Bronchial epithelial cell (primary cell): Measurements from ENCODE around the gene SLC6A18. TPM values are rescaled to one million over a fixed set of nuclear protein-coding genes. Genes with fewer than 3 reads are reported as not detected.
"Not testable (repeated sequence)": the region's sequence is repeated elsewhere in the genome, so short reads cannot be mapped to it uniquely, and the experiment has no call there.

ENCODE experiments used
- DNase-seq: peaks from one replicate; pipeline ENCODE4 v3.0.0-alpha.2; 2010; ENCODE audit warnings: low read depth
- FAIRE-seq: peaks from 2 replicates; lab custom pipeline; 2011; peaks lifted over from hg19 to GRCh38; lab: Jason Lieb, UNC
- H3K27me3 ChIP-seq: 2 replicates; pipeline ENCODE4 v1.5.1; 2011; ENCODE audit warnings: low read length; ENCODE audit not compliant: control insufficient read depth, insufficient read depth
- H3K36me3 ChIP-seq: 2 replicates; pipeline ENCODE4 v1.5.1; 2011; ENCODE audit warnings: low read length; ENCODE audit not compliant: control insufficient read depth, insufficient read depth
- H3K4me3 ChIP-seq: 2 replicates; pipeline ENCODE4 v1.5.1; 2011; ENCODE audit warnings: mild to moderate bottlenecking, low read depth, low read length, control low read depth
- CTCF ChIP-seq: IDR thresholded peaks from 2 replicates; pipeline ENCODE4 v1.5.1; 2011; ENCODE audit warnings: mild to moderate bottlenecking, moderate library complexity, low read length, control low read depth, inconsistent platforms; ENCODE audit not compliant: insufficient read depth, severe bottlenecking
- total RNA-seq: library from RNA; depleted of rRNA; stranded (reverse); fragments of >200 nt; gene quantifications from 2 replicates; pipeline ENCODE4 v1.2.1, GENCODE V29; 2014

Gene SLC6A18
- total RNA-seq, 1 donor from 2014 or later = not detected

- TF ChIP-seq CTCF = no peak
- FAIRE-seq (no peak), DNase-seq (no peak)
- no peaks in the 10 kb centered on the region for H3K36me3 ChIP-seq
- no peak overlapping the region for H3K4me3 ChIP-seq
- no peaks in the 10 kb centered on the region for H3K27me3 ChIP-seq
Measured at GRCh38 chr5:1262381-1262780, 37.2 kb downstream of the SLC6A18 start.

- no peak for DNase-seq
- Histone ChIP-seq H3K36me3 (no peaks in the 10 kb centered on the region), H3K4me3 (no peak overlapping the region), H3K27me3 (no peaks in the 10 kb centered on the region)
- no peak for TF ChIP-seq CTCF
- no peak for FAIRE-seq
Measured at GRCh38 chr5:1264211-1264610, 39.0 kb downstream of the SLC6A18 start.

DNA sequence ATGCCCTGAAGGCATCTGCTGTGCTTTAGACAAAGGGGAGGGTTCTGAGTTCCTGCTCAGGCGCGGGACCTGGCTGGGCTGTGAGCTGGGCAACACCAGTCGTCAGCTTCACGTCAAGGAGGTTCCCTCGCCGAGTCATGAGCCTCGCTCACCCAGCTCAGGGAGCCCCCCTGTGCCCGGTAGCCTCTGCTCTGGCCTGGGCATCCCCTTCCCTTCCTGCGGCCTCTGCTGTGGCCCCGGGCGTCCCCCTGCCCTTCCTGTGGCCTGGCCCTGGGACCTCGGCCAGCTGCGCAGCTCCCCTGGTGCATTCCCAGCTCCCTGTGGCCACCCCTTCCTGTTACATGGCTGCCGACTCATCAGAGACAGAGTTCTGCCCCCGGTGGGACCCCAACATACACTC lies 39.8 kb downstream of the SLC6A18 start:
- no peak for TF ChIP-seq CTCF
- DNase-seq (no peak), FAIRE-seq (no peak)
- Histone ChIP-seq H3K36me3 (no peaks in the 10 kb centered on the region), H3K27me3 (no peaks in the 10 kb centered on the region), H3K4me3 (no peak overlapping the region)

- Histone ChIP-seq H3K4me3 (no peak overlapping the region), H3K27me3 (no peaks in the 10 kb centered on the region), H3K36me3 (no peaks in the 10 kb centered on the region)
- no peak for DNase-seq
- no peak for TF ChIP-seq CTCF
- no peak for FAIRE-seq
Measured at GRCh38 chr5:1265461-1266455, 40.6 kb downstream of the SLC6A18 start.

GRCh38 chr5:1266791-1267190 lies 41.6 kb downstream of the SLC6A18 start:
- no peak for FAIRE-seq

GRCh38 chr5:1267464-1267863 lies 42.3 kb downstream of the SLC6A18 start:
- H3K27me3 ChIP-seq, H3K36me3 ChIP-seq, H3K4me3 ChIP-seq, DNase-seq, FAIRE-seq: not testable (repeated sequence)

More at GRCh38 chr5:1266791-1267190, 41.6 kb downstream of the SLC6A18 start:
- Histone ChIP-seq H3K27me3 (no peaks in the 10 kb centered on the region), H3K4me3 (no peak overlapping the region), H3K36me3 (no peaks in the 10 kb centered on the region)
- DNase-seq = no peak
- TF ChIP-seq CTCF = no peak
